ENCODE results near the gene RNU1-3.
"Not testable (repeated sequence)": the region's sequence is repeated elsewhere in the genome, so short reads cannot be mapped to it uniquely, and the experiment has no call there.

Gene RNU1-3

GRCh38 chr1:16644482-16645270, 22.1 kb downstream of the RNU1-3 start:
- Histone ChIP-seq H3K4me1 (ENCODE audit: control insufficient read depth in 5 of 5, insufficient read depth in 5 of 5, low read length in 5 of 5) (peaks cover 10 to 38% (median 30%) of the 10 kb centered on the region in 5 donors), H3K4me3 (ENCODE audit: low read depth in 1 of 5, low read length in 5 of 5) (peak overlapping the region; percentile 93 to 100 (median 96))

GRCh38 chr1:16644193-16644481, 22.6 kb downstream of the RNU1-3 start:
- no peaks in the 10 kb centered on the region for H3K9me3 ChIP-seq (ENCODE audit: control insufficient read depth in 5 of 5, low read length in 5 of 5)

More at GRCh38 chr1:16644482-16645270, 22.1 kb downstream of the RNU1-3 start:
- Histone ChIP-seq H3K9ac (ENCODE audit: low read length in 5 of 5) (peak overlapping the region; percentile 97 to 100 (median 100)), H3K27ac (ENCODE audit: low read depth, low read length) (peak overlapping the region; percentile 82), H3K27me3 (ENCODE audit: control insufficient read depth in 5 of 5, insufficient read depth in 4 of 5, low read length in 5 of 5) (peaks cover 0 to 12% (median 6%) of the 10 kb centered on the region in 5 donors)
- H3K9me3 ChIP-seq (ENCODE audit: control insufficient read depth in 5 of 5, low read length in 5 of 5); H3K36me3 ChIP-seq (ENCODE audit: control insufficient read depth in 5 of 5, insufficient read depth in 5 of 5, low read length in 5 of 5): not testable (repeated sequence)

GRCh38 chr1:16643476-16644192, 23.1 kb downstream of the RNU1-3 start:
- H3K9me3 ChIP-seq (ENCODE audit: control insufficient read depth in 5 of 5, low read length in 5 of 5); H3K27me3 ChIP-seq (ENCODE audit: control insufficient read depth in 5 of 5, insufficient read depth in 4 of 5, low read length in 5 of 5): not testable (repeated sequence)
- Histone ChIP-seq H3K4me3 (ENCODE audit: low read depth in 1 of 5, low read length in 5 of 5) (peak overlapping the region; percentile 93 to 100 (median 96)), H3K36me3 (ENCODE audit: control insufficient read depth in 5 of 5, insufficient read depth in 5 of 5, low read length in 5 of 5) (peaks cover 0 to 11% (median 8%) of the 10 kb centered on the region in 5 donors), H3K27ac (ENCODE audit: low read depth, low read length) (peak overlapping the region; percentile 82), H3K9ac (ENCODE audit: low read length in 5 of 5) (peak overlapping the region; percentile 97 to 100 (median 100)), H3K4me1 (ENCODE audit: control insufficient read depth in 5 of 5, insufficient read depth in 5 of 5, low read length in 5 of 5) (peaks cover 10 to 38% (median 30%) of the 10 kb centered on the region in 5 donors)

More at GRCh38 chr1:16644193-16644481, 22.6 kb downstream of the RNU1-3 start:
- peaks cover 0 to 12% (median 6%) of the 10 kb centered on the region in 5 donors for H3K27me3 ChIP-seq (ENCODE audit: control insufficient read depth in 5 of 5, insufficient read depth in 4 of 5, low read length in 5 of 5)
- H3K4me1 ChIP-seq (ENCODE audit: control insufficient read depth in 5 of 5, insufficient read depth in 5 of 5, low read length in 5 of 5), result peaks cover 10 to 38% (median 30%) of the 10 kb centered on the region in 5 donors
- peaks cover 0 to 8% (median 7%) of the 10 kb centered on the region in 5 donors for H3K36me3 ChIP-seq (ENCODE audit: control insufficient read depth in 5 of 5, insufficient read depth in 5 of 5, low read length in 5 of 5)
- peak overlapping the region; percentile 97 to 100 (median 100) for H3K9ac ChIP-seq (ENCODE audit: low read length in 5 of 5)
- H3K27ac ChIP-seq (ENCODE audit: low read depth, low read length), result peak overlapping the region; percentile 82
- H3K4me3 ChIP-seq (ENCODE audit: low read depth in 1 of 5, low read length in 5 of 5), result peak overlapping the region; percentile 93 to 100 (median 96)

GRCh38 chr1:16643001-16643411, 23.7 kb downstream of the RNU1-3 start:
- not testable (repeated sequence) for H3K27me3 ChIP-seq (ENCODE audit: control insufficient read depth in 5 of 5, insufficient read depth in 4 of 5, low read length in 5 of 5); H3K9me3 ChIP-seq (ENCODE audit: control insufficient read depth in 5 of 5, low read length in 5 of 5); H3K27ac ChIP-seq (ENCODE audit: low read depth, low read length)
- Histone ChIP-seq H3K4me1 (ENCODE audit: control insufficient read depth in 5 of 5, insufficient read depth in 5 of 5, low read length in 5 of 5) (peaks cover 10 to 38% (median 30%) of the 10 kb centered on the region in 5 donors), H3K4me3 (ENCODE audit: low read depth in 1 of 5, low read length in 5 of 5) (peak overlapping the region in 4 of 5 donors; percentile 3 to 99 (median 94)), H3K9ac (ENCODE audit: low read length in 5 of 5) (peak overlapping the region in 4 of 5 donors; percentile 53 to 100 (median 99)), H3K36me3 (ENCODE audit: control insufficient read depth in 5 of 5, insufficient read depth in 5 of 5, low read length in 5 of 5) (peaks cover 0 to 11% (median 8%) of the 10 kb centered on the region in 5 donors)

- H3K27me3 ChIP-seq (ENCODE audit: control insufficient read depth in 5 of 5, insufficient read depth in 4 of 5, low read length in 5 of 5); H3K9me3 ChIP-seq (ENCODE audit: control insufficient read depth in 5 of 5, low read length in 5 of 5); H3K27ac ChIP-seq (ENCODE audit: low read depth, low read length): not testable (repeated sequence)
- Histone ChIP-seq H3K4me3 (ENCODE audit: low read depth in 1 of 5, low read length in 5 of 5) (peak overlapping the region in 1 of 5 donors; percentile 99), H3K9ac (ENCODE audit: low read length in 5 of 5) (peak overlapping the region in 2 of 5 donors; percentile 98 to 100), H3K4me1 (ENCODE audit: control insufficient read depth in 5 of 5, insufficient read depth in 5 of 5, low read length in 5 of 5) (peaks cover 10 to 32% (median 30%) of the 10 kb centered on the region in 5 donors), H3K36me3 (ENCODE audit: control insufficient read depth in 5 of 5, insufficient read depth in 5 of 5, low read length in 5 of 5) (peaks cover 0 to 11% (median 8%) of the 10 kb centered on the region in 5 donors)
Observed at GRCh38 chr1:16642025-16642966, 24.5 kb downstream of the RNU1-3 start.

- H3K27me3 ChIP-seq (ENCODE audit: control insufficient read depth in 5 of 5, insufficient read depth in 4 of 5, low read length in 5 of 5); H3K9me3 ChIP-seq (ENCODE audit: control insufficient read depth in 5 of 5, low read length in 5 of 5); H3K9ac ChIP-seq (ENCODE audit: low read length in 5 of 5); H3K4me3 ChIP-seq (ENCODE audit: low read depth in 1 of 5, low read length in 5 of 5); H3K27ac ChIP-seq (ENCODE audit: low read depth, low read length): not testable (repeated sequence)
- H3K4me1 ChIP-seq (ENCODE audit: control insufficient read depth in 5 of 5, insufficient read depth in 5 of 5, low read length in 5 of 5), result peaks cover 10 to 32% (median 30%) of the 10 kb centered on the region in 5 donors
- H3K36me3 ChIP-seq (ENCODE audit: control insufficient read depth in 5 of 5, insufficient read depth in 5 of 5, low read length in 5 of 5), result peaks cover 0 to 15% (median 11%) of the 10 kb centered on the region in 5 donors
Observed at GRCh38 chr1:16641159-16641975, 25.4 kb downstream of the RNU1-3 start.

- Histone ChIP-seq H3K36me3 (ENCODE audit: control insufficient read depth in 5 of 5, insufficient read depth in 5 of 5, low read length in 5 of 5) (peaks cover 0 to 21% (median 16%) of the 10 kb centered on the region in 5 donors), H3K9ac (ENCODE audit: low read length in 5 of 5) (peak overlapping the region in 1 of 5 donors; percentile 2), H3K4me1 (ENCODE audit: control insufficient read depth in 5 of 5, insufficient read depth in 5 of 5, low read length in 5 of 5) (peaks cover 6 to 22% (median 21%) of the 10 kb centered on the region in 5 donors)
- not testable (repeated sequence) for H3K4me3 ChIP-seq (ENCODE audit: low read depth in 1 of 5, low read length in 5 of 5); H3K9me3 ChIP-seq (ENCODE audit: control insufficient read depth in 5 of 5, low read length in 5 of 5); H3K27ac ChIP-seq (ENCODE audit: low read depth, low read length); H3K27me3 ChIP-seq (ENCODE audit: control insufficient read depth in 5 of 5, insufficient read depth in 4 of 5, low read length in 5 of 5)
Observed at GRCh38 chr1:16639091-16640031, 27.4 kb downstream of the RNU1-3 start.

- not testable (repeated sequence) for H3K9ac ChIP-seq (ENCODE audit: low read length in 5 of 5); H3K4me1 ChIP-seq (ENCODE audit: control insufficient read depth in 5 of 5, insufficient read depth in 5 of 5, low read length in 5 of 5); H3K27ac ChIP-seq (ENCODE audit: low read depth, low read length); H3K27me3 ChIP-seq (ENCODE audit: control insufficient read depth in 5 of 5, insufficient read depth in 4 of 5, low read length in 5 of 5); H3K9me3 ChIP-seq (ENCODE audit: control insufficient read depth in 5 of 5, low read length in 5 of 5); H3K4me3 ChIP-seq (ENCODE audit: low read depth in 1 of 5, low read length in 5 of 5)
- H3K36me3 ChIP-seq (ENCODE audit: control insufficient read depth in 5 of 5, insufficient read depth in 5 of 5, low read length in 5 of 5), result peaks cover 2 to 30% (median 25%) of the 10 kb centered on the region in 5 donors
Observed at GRCh38 chr1:16637941-16638778, 28.6 kb downstream of the RNU1-3 start.

Data from subcutaneous abdominal adipose tissue (tissue), 5 donors.